ENCODE measurements around the gene GOLGA7B.

Gene GOLGA7B

GRCh38 chr10:97805949-97806348, 43.7 kb upstream of the GOLGA7B start:
- Histone ChIP-seq H2BK120ac (ENCODE audit: low read depth, low read length) (no peak overlapping the region), H2BK15ac (ENCODE audit: low read depth, poor library complexity, severe bottlenecking) (no peak overlapping the region), H2BK5ac (ENCODE audit: low read depth, low read length, poor library complexity, severe bottlenecking) (no peak overlapping the region), H2AFZ (ENCODE audit: low read depth, low read length) (no peak overlapping the region), H3K4me3 (ENCODE audit: insufficient read depth in 1 of 2, low read depth in 1 of 2, low read length in 2 of 2) (no peak overlapping the region), H3K27ac (ENCODE audit: low read length, poor library complexity, severe bottlenecking) (no peak overlapping the region), H3K4me2 (ENCODE audit: low read length, poor library complexity, severe bottlenecking) (no peak overlapping the region), H3K18ac (ENCODE audit: low read depth in 1 of 2, low read length in 2 of 2) (no peak overlapping the region), H3K23ac (ENCODE audit: low read length in 2 of 2) (no peak overlapping the region), H3K9me3 (ENCODE audit: control insufficient read depth, low read length) (no peaks in the 10 kb centered on the region), H3K4me1 (ENCODE audit: control insufficient read depth, insufficient read depth, low read depth, low read length) (no peaks in the 10 kb centered on the region), H3K14ac (ENCODE audit: low read length in 2 of 2) (no peak overlapping the region), H4K91ac (ENCODE audit: low read length) (no peak overlapping the region), H3K79me1 (replicated peaks; ENCODE audit: low read length, poor library complexity, severe bottlenecking) (no peaks in the 10 kb centered on the region), H2AK5ac (ENCODE audit: low read length, severe bottlenecking) (no peak overlapping the region), H3K27me3 (ENCODE audit: control insufficient read depth in 1 of 2, insufficient read depth in 1 of 2, low read length in 2 of 2) (peaks cover 28 to 69% of the 10 kb centered on the region in 2 experiments), H3K9ac (ENCODE audit: low read length) (no peak overlapping the region), H2BK12ac (ENCODE audit: low read length in 2 of 2) (no peak overlapping the region), H4K8ac (ENCODE audit: low read length) (no peak overlapping the region), H3K4ac (ENCODE audit: low read depth in 1 of 2, low read length in 2 of 2) (no peak overlapping the region), H3K36me3 (ENCODE audit: control insufficient read depth in 1 of 2, insufficient read depth in 2 of 2, low read depth in 1 of 2, low read length in 2 of 2) (no peaks in the 10 kb centered on the region)
- WGBS, result 64% methylated on average over 6 of the region's 6 CpGs
- DNase-seq, result no peak

DNA sequence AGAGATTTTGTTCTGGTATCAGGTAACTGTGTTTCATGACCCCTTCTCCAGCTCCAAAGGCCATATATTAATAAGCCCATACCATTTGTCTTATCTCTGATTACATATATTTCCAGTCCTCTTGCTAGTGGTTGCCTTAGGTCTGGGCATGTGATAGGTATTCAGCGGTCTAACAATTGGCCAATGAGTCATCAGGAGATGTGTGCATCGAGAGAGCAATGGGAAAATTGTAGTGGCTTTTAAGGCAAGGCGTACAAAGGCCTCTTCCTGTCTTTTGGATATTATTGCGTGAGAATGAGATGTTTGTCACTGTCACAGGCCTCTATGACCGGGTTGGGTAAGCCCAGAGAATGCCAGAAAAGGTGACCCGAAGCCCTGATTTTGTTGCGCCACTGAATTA, 39.2 kb upstream of the GOLGA7B start:
- Histone ChIP-seq H3K14ac (ENCODE audit: low read length in 2 of 2) (no peak overlapping the region), H3K79me1 (replicated peaks; ENCODE audit: low read length, poor library complexity, severe bottlenecking) (no peaks in the 10 kb centered on the region), H4K91ac (ENCODE audit: low read length) (no peak overlapping the region), H4K8ac (ENCODE audit: low read length) (no peak overlapping the region), H2BK120ac (ENCODE audit: low read depth, low read length) (no peak overlapping the region), H3K9me3 (ENCODE audit: control insufficient read depth, low read length) (no peaks in the 10 kb centered on the region), H3K9ac (ENCODE audit: low read length) (no peak overlapping the region), H3K27ac (ENCODE audit: low read length, poor library complexity, severe bottlenecking) (no peak overlapping the region), H2BK5ac (ENCODE audit: low read depth, low read length, poor library complexity, severe bottlenecking) (no peak overlapping the region), H3K36me3 (ENCODE audit: control insufficient read depth in 1 of 2, insufficient read depth in 2 of 2, low read depth in 1 of 2, low read length in 2 of 2) (no peaks in the 10 kb centered on the region), H3K4me1 (ENCODE audit: control insufficient read depth, insufficient read depth, low read depth, low read length) (peaks cover 5% of the 10 kb centered on the region), H3K4me3 (ENCODE audit: insufficient read depth in 1 of 2, low read depth in 1 of 2, low read length in 2 of 2) (no peak overlapping the region), H3K27me3 (ENCODE audit: control insufficient read depth in 1 of 2, insufficient read depth in 1 of 2, low read length in 2 of 2) (peaks cover 19 to 61% of the 10 kb centered on the region in 2 experiments), H3K4me2 (ENCODE audit: low read length, poor library complexity, severe bottlenecking) (no peak overlapping the region), H3K18ac (ENCODE audit: low read depth in 1 of 2, low read length in 2 of 2) (no peak overlapping the region), H3K23ac (ENCODE audit: low read length in 2 of 2) (no peak overlapping the region), H2AK5ac (ENCODE audit: low read length, severe bottlenecking) (no peak overlapping the region), H2BK12ac (ENCODE audit: low read length in 2 of 2) (no peak overlapping the region), H2BK15ac (ENCODE audit: low read depth, poor library complexity, severe bottlenecking) (no peak overlapping the region), H3K4ac (ENCODE audit: low read depth in 1 of 2, low read length in 2 of 2) (no peak overlapping the region), H2AFZ (ENCODE audit: low read depth, low read length) (no peak overlapping the region)
- WGBS, result 78% methylated on average over 7 of the region's 7 CpGs
- DNase-seq, result no peak

DNA sequence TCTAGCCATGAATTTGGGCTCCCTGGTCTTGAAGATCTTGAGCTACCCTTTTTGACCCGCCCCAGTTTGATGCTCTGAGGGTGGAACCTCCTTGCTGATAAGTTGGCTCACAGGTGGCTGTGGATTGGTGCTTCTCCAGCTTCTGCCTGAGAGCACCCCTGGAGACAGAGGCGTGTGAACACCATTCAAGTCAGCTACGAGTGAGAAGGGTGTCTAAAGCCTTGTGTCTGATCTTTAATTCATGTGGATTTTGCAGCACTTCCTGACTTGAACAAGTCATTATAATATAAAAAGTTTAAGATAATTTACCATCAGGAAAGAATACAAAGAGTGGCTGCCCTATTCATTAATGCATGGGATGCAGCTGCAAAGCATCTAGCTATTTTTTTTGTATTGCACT, 37.7 kb upstream of the GOLGA7B start:
- peaks cover 5% of the 10 kb centered on the region for H3K4me1 ChIP-seq (ENCODE audit: control insufficient read depth, insufficient read depth, low read depth, low read length)
- no peak overlapping the region for H2BK120ac ChIP-seq (ENCODE audit: low read depth, low read length)
- H3K18ac ChIP-seq (ENCODE audit: low read depth in 1 of 2, low read length in 2 of 2), result no peak overlapping the region
- H2BK15ac ChIP-seq (ENCODE audit: low read depth, poor library complexity, severe bottlenecking), result no peak overlapping the region
- H3K79me1 ChIP-seq (replicated peaks; ENCODE audit: low read length, poor library complexity, severe bottlenecking), result no peaks in the 10 kb centered on the region
- 59% methylated on average over 2 of the region's 3 CpGs for WGBS
- no peak overlapping the region for H3K14ac ChIP-seq (ENCODE audit: low read length in 2 of 2)
- H2AFZ ChIP-seq (ENCODE audit: low read depth, low read length), result no peak overlapping the region
- no peak overlapping the region for H2BK12ac ChIP-seq (ENCODE audit: low read length in 2 of 2)
- H3K9ac ChIP-seq (ENCODE audit: low read length), result no peak overlapping the region
- no peak overlapping the region for H3K4me3 ChIP-seq (ENCODE audit: insufficient read depth in 1 of 2, low read depth in 1 of 2, low read length in 2 of 2)
- H3K9me3 ChIP-seq (ENCODE audit: control insufficient read depth, low read length), result no peaks in the 10 kb centered on the region
- no peak for DNase-seq
- no peaks in the 10 kb centered on the region for H3K36me3 ChIP-seq (ENCODE audit: control insufficient read depth in 1 of 2, insufficient read depth in 2 of 2, low read depth in 1 of 2, low read length in 2 of 2)
- H3K4me2 ChIP-seq (ENCODE audit: low read length, poor library complexity, severe bottlenecking), result no peak overlapping the region
- no peak overlapping the region for H3K4ac ChIP-seq (ENCODE audit: low read depth in 1 of 2, low read length in 2 of 2)
- H2AK5ac ChIP-seq (ENCODE audit: low read length, severe bottlenecking), result no peak overlapping the region
- H3K27ac ChIP-seq (ENCODE audit: low read length, poor library complexity, severe bottlenecking), result no peak overlapping the region
- no peak overlapping the region for H4K8ac ChIP-seq (ENCODE audit: low read length)
- H2BK5ac ChIP-seq (ENCODE audit: low read depth, low read length, poor library complexity, severe bottlenecking), result no peak overlapping the region
- no peak overlapping the region for H4K91ac ChIP-seq (ENCODE audit: low read length)
- H3K27me3 ChIP-seq (ENCODE audit: control insufficient read depth in 1 of 2, insufficient read depth in 1 of 2, low read length in 2 of 2), result peaks cover 23 to 69% of the 10 kb centered on the region in 2 experiments
- H3K23ac ChIP-seq (ENCODE audit: low read length in 2 of 2), result no peak overlapping the region

DNA sequence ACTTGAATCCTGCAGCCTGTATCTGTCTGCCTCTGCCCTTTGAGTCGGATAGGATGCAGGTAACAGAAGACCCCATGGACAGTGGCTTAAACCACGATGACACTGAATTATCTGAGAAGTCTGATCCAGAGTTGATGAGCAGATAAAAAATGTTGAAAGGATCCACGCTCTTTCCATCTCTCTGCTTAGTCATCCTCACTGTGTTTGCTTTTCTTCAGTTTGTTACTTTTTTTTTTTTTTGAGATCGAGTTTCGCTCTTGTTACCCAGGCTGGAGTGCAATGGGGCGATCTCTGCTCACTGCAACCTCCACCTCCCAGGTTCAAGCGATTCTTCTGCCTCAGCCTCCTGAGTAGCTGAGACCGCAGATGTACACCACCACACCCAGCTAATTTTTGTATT, 36.9 kb upstream of the GOLGA7B start:
- no peak overlapping the region for H3K4me3 ChIP-seq (ENCODE audit: insufficient read depth in 1 of 2, low read depth in 1 of 2, low read length in 2 of 2)
- H2AK5ac ChIP-seq (ENCODE audit: low read length, severe bottlenecking), result no peak overlapping the region
- no peak overlapping the region for H3K4ac ChIP-seq (ENCODE audit: low read depth in 1 of 2, low read length in 2 of 2)
- DNase-seq, result no peak
- no peak overlapping the region for H2BK5ac ChIP-seq (ENCODE audit: low read depth, low read length, poor library complexity, severe bottlenecking)
- no peaks in the 10 kb centered on the region for H3K79me1 ChIP-seq (replicated peaks; ENCODE audit: low read length, poor library complexity, severe bottlenecking)
- H3K4me1 ChIP-seq (ENCODE audit: control insufficient read depth, insufficient read depth, low read depth, low read length), result peaks cover 5% of the 10 kb centered on the region
- H3K9me3 ChIP-seq (ENCODE audit: control insufficient read depth, low read length), result no peaks in the 10 kb centered on the region
- H2BK12ac ChIP-seq (ENCODE audit: low read length in 2 of 2), result no peak overlapping the region
- no peak overlapping the region for H3K9ac ChIP-seq (ENCODE audit: low read length)
- no peak overlapping the region for H3K23ac ChIP-seq (ENCODE audit: low read length in 2 of 2)
- H3K27ac ChIP-seq (ENCODE audit: low read length, poor library complexity, severe bottlenecking), result no peak overlapping the region
- H3K4me2 ChIP-seq (ENCODE audit: low read length, poor library complexity, severe bottlenecking), result no peak overlapping the region
- no peak overlapping the region for H2BK120ac ChIP-seq (ENCODE audit: low read depth, low read length)
- H2BK15ac ChIP-seq (ENCODE audit: low read depth, poor library complexity, severe bottlenecking), result no peak overlapping the region
- no peak overlapping the region for H4K91ac ChIP-seq (ENCODE audit: low read length)
- H2AFZ ChIP-seq (ENCODE audit: low read depth, low read length), result no peak overlapping the region
- no peak overlapping the region for H3K18ac ChIP-seq (ENCODE audit: low read depth in 1 of 2, low read length in 2 of 2)
- no peak overlapping the region for H4K8ac ChIP-seq (ENCODE audit: low read length)
- no peak overlapping the region for H3K14ac ChIP-seq (ENCODE audit: low read length in 2 of 2)
- no peaks in the 10 kb centered on the region for H3K36me3 ChIP-seq (ENCODE audit: control insufficient read depth in 1 of 2, insufficient read depth in 2 of 2, low read depth in 1 of 2, low read length in 2 of 2)
- 67% methylated on average over 7 of the region's 8 CpGs for WGBS
- H3K27me3 ChIP-seq (ENCODE audit: control insufficient read depth in 1 of 2, insufficient read depth in 1 of 2, low read length in 2 of 2), result peaks cover 25 to 69% of the 10 kb centered on the region in 2 experiments
